HUES64 (cell line): ENCODE results near the gene CEP41.

Experiments used
- H3K27ac ChIP-seq: 2 replicates; pipeline ENCODE4 v1.7.0; 2013; ENCODE audit warnings: low read depth, low read length, inconsistent platforms
- H3K27me3 ChIP-seq: 2 replicates; pipeline ENCODE4 v1.6.1; 2013; ENCODE audit warnings: mild to moderate bottlenecking, low read length; ENCODE audit not compliant: insufficient read depth
- H3K36me3 ChIP-seq: 2 replicates; pipeline ENCODE4 v1.6.1; 2013; ENCODE audit warnings: mild to moderate bottlenecking, low read length; ENCODE audit not compliant: insufficient read depth
- H3K4me1 ChIP-seq: 2 replicates; pipeline ENCODE4 v1.6.1; 2013; ENCODE audit warnings: mild to moderate bottlenecking, low read length, moderate library complexity; ENCODE audit not compliant: insufficient read depth
- H3K4me3 ChIP-seq: 2 replicates; pipeline ENCODE4 v1.5.1; 2013; ENCODE audit warnings: mild to moderate bottlenecking, low read length, moderate library complexity
- H3K9ac ChIP-seq: 2 replicates; pipeline ENCODE4 v1.6.1; 2013; ENCODE audit warnings: mild to moderate bottlenecking, low read depth, low read length
- H3K9me3 ChIP-seq: 2 replicates; pipeline ENCODE4 v1.6.1; 2013; ENCODE audit warnings: low read depth, low read length; ENCODE audit not compliant: insufficient read depth
- WGBS: fragments of 150-250, 120-280 bp; methylation state at CpG from one replicate; pipeline ENCODE4 v1.1.7; 2013; ENCODE audit warnings: missing lambda C conversion rate; 5-methylcytosine and 5-hydroxymethylcytosine counted together

The CEP41 gene

GRCh38 chr7:130432886-130433285 lies 7.9 kb downstream of the CEP41 start:
- no peak overlapping the region for H3K9ac ChIP-seq
- H3K4me3 ChIP-seq, result no peak overlapping the region
- no peaks in the 10 kb centered on the region; the same call in 1 of the 2 replicates for H3K4me1 ChIP-seq
- no peak overlapping the region for H3K27ac ChIP-seq
- H3K27me3 ChIP-seq, result no peaks in the 10 kb centered on the region
- 93% methylated on average over 3 of the region's 3 CpGs for WGBS
- no peaks in the 10 kb centered on the region for H3K9me3 ChIP-seq
- H3K36me3 ChIP-seq, result no peaks in the 10 kb centered on the region

DNA sequence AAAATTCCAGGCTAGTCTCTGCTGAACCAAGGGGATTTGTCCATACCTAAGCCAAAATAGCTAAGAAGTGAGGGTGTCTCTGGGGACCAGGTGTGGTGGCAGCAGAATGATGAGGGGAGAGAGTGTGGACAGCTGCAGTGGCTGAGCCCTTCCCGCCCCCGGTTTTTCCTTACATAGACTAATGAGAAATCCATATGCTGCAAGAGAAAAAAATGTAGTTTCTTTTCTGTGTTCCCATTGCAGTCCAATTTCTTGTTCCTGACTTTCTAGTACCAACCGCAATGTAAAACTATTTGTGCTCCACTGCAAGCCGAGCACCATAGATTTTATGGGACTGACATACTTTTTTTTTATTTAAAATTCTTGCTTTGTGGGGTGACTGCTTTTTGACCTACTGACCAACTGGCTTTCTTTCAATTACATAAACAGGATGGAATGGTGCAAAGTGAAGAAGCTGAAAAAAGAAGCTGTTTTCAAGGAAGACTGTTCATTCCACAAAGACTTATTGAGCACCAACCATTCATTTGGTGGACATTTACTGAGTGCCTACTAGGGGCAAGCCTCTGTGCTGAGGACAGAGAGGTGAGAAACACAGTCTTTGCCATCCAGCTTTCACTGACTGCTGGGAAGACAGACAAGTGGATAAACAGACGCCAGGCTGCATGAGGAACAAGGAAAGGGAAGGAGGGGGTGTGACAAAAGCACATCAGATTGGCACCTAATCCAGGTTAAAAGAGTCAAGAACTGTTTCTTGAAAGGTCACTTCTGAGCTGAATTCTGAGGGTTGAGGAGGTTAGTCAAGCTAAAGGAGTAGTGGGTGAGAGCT lies 9.8 kb downstream of the CEP41 start:
- Histone ChIP-seq H3K9ac (no peak overlapping the region), H3K9me3 (no peaks in the 10 kb centered on the region), H3K27me3 (no peaks in the 10 kb centered on the region), H3K4me3 (no peak overlapping the region), H3K27ac (no peak overlapping the region), H3K36me3 (no peaks in the 10 kb centered on the region), H3K4me1 (no peaks in the 10 kb centered on the region; the same call in 1 of the 2 replicates)
- 79% methylated on average over 5 of the region's 5 CpGs for WGBS

DNA sequence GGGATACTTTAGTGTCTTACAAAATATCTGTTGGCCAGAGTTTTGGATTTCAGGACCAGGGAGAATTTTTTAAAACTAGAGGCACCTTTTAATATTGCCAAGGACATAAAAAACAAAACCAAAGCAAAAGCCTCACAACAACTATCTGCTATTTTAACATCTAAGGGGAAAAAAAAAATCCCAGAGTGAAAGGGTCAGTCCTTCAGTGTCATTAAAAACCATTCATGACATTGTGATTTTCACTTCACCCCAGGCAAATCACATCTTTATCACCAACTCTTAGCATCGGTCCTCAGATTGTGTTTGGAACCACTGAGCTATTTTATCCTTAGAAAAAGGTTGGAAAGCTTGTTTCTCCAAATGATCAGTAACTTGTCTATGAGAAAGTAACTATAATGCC lies 10.7 kb downstream of the CEP41 start:
- Histone ChIP-seq H3K4me3 (no peak overlapping the region), H3K9ac (no peak overlapping the region), H3K27ac (no peak overlapping the region; the same call in 1 of the 2 replicates), H3K4me1 (no peaks in the 10 kb centered on the region; the same call in 1 of the 2 replicates), H3K9me3 (no peaks in the 10 kb centered on the region), H3K36me3 (no peaks in the 10 kb centered on the region), H3K27me3 (no peaks in the 10 kb centered on the region)
- 92% methylated on average over 1 of the region's 1 CpG for WGBS

- no peaks in the 10 kb centered on the region for H3K9me3 ChIP-seq
- WGBS, result 83% methylated on average over 4 of the region's 4 CpGs
- H3K36me3 ChIP-seq, result no peaks in the 10 kb centered on the region
- H3K27me3 ChIP-seq, result no peaks in the 10 kb centered on the region
- no peak overlapping the region for H3K4me3 ChIP-seq
- H3K4me1 ChIP-seq, result no peaks in the 10 kb centered on the region; the same call in 1 of the 2 replicates
- H3K27ac ChIP-seq, result no peak overlapping the region
- no peak overlapping the region for H3K9ac ChIP-seq
Measured at GRCh38 chr7:130429019-130429418, 11.8 kb downstream of the CEP41 start.

GRCh38 chr7:130426564-130426963 lies 14.3 kb downstream of the CEP41 start:
- no peak overlapping the region for H3K27ac ChIP-seq
- H3K4me1 ChIP-seq, result peaks cover 8% of the 10 kb centered on the region; the same call in 1 of the 2 replicates
- WGBS, result 95% methylated on average over 4 of the region's 4 CpGs
- H3K4me3 ChIP-seq, result no peak overlapping the region
- no peaks in the 10 kb centered on the region for H3K9me3 ChIP-seq
- H3K9ac ChIP-seq, result no peak overlapping the region
- no peaks in the 10 kb centered on the region for H3K27me3 ChIP-seq
- H3K36me3 ChIP-seq, result no peaks in the 10 kb centered on the region

DNA sequence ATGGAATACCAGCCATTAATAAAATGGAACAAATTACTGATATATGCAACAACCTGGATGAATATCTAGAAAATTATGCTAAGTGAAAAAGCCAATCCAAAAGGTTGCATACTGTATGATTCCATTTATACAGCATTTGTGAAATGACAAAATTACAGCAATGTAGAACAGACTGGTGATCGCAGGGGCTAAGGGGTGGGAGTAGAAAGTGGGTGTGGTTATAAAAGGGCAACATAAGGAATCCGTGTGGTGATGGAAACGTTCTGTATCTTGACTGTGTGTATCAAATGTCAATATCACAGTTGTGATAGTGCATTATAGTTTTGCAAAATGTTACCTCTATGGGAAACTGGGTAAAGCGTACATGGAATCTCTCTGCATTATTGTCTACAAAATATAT lies 15.0 kb downstream of the CEP41 start:
- H3K4me3 ChIP-seq, result no peak overlapping the region
- H3K27me3 ChIP-seq, result no peaks in the 10 kb centered on the region
- no peak overlapping the region for H3K9ac ChIP-seq
- H3K36me3 ChIP-seq, result no peaks in the 10 kb centered on the region
- no peaks in the 10 kb centered on the region for H3K9me3 ChIP-seq
- H3K4me1 ChIP-seq, result peaks cover 11% of the 10 kb centered on the region; the same call in 1 of the 2 replicates
- 91% methylated on average over 3 of the region's 4 CpGs for WGBS
- H3K27ac ChIP-seq, result no peak overlapping the region

DNA sequence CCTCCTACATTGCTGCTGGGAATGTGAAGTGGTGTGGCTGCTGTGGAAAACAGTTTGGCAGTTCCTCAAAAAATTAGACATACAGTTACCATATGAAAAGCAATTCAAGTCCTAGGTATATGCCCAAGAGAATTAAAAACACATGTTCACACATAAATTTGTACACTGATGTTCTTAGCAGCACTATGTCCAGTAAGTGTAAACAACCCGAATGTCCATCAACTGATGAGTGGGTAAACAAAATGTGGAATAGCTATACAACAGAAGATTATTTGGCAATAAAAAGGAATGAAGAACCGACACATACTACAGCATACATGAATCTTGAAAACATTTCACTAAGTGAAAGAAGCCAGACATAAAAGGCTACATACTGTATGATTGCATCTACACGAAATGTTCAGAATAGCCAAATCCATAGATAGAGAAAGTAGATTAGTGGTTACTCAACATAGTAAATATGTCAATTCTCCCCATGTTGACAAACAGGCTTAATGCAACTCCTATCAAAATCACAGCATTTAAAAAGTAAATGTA lies 17.2 kb downstream of the CEP41 start:
- H3K4me3 ChIP-seq, result no peak overlapping the region
- H3K36me3 ChIP-seq, result no peaks in the 10 kb centered on the region
- no peaks in the 10 kb centered on the region for H3K9me3 ChIP-seq
- WGBS, result 100% methylated on average over 2 of the region's 3 CpGs
- peaks cover 13% of the 10 kb centered on the region; the same call in 1 of the 2 replicates for H3K4me1 ChIP-seq
- no peak overlapping the region for H3K27ac ChIP-seq
- no peak overlapping the region for H3K9ac ChIP-seq
- no peaks in the 10 kb centered on the region for H3K27me3 ChIP-seq

DNA sequence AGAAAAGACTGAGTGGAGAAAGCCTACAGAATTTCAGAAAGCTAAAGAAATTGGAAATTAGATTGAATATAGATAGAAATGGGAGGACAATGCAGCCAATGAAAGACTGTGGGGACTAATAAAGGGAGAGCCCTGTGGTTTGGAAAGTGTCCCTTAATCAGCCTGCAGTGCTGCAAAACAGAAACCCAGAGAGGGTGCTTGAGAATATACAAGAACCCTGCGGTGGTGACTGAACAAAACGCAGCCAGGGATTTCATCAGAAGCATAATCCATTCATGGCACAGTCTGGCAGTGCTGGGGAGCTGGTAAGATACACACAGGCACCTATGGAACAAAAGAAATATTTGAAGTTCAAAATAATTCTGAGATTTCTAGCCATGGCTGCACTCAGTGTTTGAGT lies 19.1 kb downstream of the CEP41 start:
- H3K27me3 ChIP-seq, result no peaks in the 10 kb centered on the region
- H3K4me1 ChIP-seq, result peaks cover 13% of the 10 kb centered on the region; the same call in 1 of the 2 replicates
- no peaks in the 10 kb centered on the region for H3K36me3 ChIP-seq
- 54% methylated on average over 2 of the region's 2 CpGs for WGBS
- H3K27ac ChIP-seq, result no peak overlapping the region
- no peak overlapping the region for H3K4me3 ChIP-seq
- 0 out of 2 replicates have a peak overlapping the region, but pooled peaks have one; percentile 14 for H3K9ac ChIP-seq
- no peaks in the 10 kb centered on the region for H3K9me3 ChIP-seq

DNA sequence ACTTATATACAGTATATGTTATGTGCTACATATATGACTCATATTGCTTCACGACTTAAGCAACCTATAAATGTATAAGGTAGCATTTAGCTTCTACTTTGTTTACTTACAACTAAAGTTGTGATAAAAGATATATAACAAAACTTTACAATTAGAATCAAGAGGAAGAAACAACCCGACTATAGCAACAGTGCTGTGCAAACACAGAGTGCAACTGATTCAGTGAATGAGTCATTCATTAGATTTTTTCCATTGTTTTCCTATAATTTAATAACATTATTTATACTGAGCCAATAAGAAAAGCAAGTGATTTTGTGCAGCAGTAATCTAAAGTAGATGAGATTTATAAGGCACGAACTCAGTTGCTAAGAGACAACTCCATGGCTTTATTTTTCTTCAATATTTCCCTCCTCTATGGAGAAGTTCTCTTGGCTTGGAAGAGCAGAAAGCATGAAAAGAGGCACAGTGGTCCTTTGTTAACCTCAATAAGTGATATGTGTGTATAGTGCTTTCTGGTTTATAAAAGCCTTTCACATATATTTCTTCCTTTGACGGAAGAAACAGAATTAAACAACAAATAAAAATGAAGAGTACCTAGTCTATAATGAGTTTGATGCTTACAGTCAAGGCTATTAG lies 19.8 kb downstream of the CEP41 start:
- Histone ChIP-seq H3K27me3 (no peaks in the 10 kb centered on the region), H3K4me1 (peaks cover 13% of the 10 kb centered on the region; the same call in 1 of the 2 replicates), H3K4me3 (no peak overlapping the region), H3K9ac (no peak overlapping the region), H3K9me3 (no peaks in the 10 kb centered on the region), H3K36me3 (no peaks in the 10 kb centered on the region), H3K27ac (no peak overlapping the region)
- 88% methylated on average over 1 of the region's 4 CpGs for WGBS

DNA sequence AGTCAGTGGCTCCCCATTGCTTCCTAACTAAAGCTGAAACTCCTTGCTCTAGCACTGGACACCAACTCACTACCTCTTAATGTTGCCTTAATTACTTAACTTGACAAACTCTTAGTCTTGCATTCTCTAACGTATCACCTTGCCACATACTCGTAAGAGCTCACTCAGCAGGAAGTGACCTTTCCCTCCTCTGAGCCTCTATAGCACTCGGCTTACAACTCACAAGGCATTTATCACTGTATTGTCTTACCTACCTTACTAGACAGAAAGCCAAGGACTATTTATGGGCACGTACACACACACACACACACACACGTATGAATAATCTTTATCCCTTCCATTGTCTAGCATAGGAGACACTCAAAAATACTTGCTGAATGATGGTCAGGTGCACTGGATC lies 21.2 kb downstream of the CEP41 start:
- Histone ChIP-seq H3K9me3 (no peaks in the 10 kb centered on the region), H3K9ac (no peak overlapping the region), H3K4me3 (no peak overlapping the region), H3K27me3 (no peaks in the 10 kb centered on the region), H3K4me1 (peaks cover 13% of the 10 kb centered on the region; the same call in 1 of the 2 replicates), H3K36me3 (no peaks in the 10 kb centered on the region), H3K27ac (no peak overlapping the region)
- 70% methylated on average over 5 of the region's 5 CpGs for WGBS

DNA sequence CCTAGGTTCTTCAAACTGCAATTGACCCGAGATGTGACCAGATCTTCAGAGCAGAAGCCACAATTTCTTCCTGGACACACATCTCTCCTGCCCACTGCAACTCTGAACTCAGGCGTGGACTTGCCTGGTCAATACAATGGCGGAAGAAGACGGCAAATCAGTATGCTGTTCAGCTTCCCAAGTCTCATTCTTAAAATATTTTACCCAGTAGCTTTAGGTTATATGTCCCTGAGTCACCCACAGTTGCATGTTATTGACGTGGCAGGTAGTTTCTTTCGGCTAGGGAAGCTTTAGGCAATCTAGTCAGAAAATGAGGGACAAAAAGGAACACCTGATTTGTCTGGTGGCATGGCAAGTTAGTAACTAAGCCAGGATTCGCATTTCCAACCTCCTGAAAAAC lies 22.5 kb downstream of the CEP41 start:
- Histone ChIP-seq H3K4me1 (peaks cover 13% of the 10 kb centered on the region; the same call in 1 of the 2 replicates), H3K27me3 (no peaks in the 10 kb centered on the region), H3K9ac (no peak overlapping the region), H3K9me3 (no peaks in the 10 kb centered on the region), H3K36me3 (no peaks in the 10 kb centered on the region), H3K4me3 (no peak overlapping the region), H3K27ac (no peak overlapping the region)
- 95% methylated on average over 7 of the region's 7 CpGs for WGBS
